ENCODE data around the gene HOXB8. TPM values are rescaled to one million over a fixed set of nuclear protein-coding genes. Genes with fewer than 3 reads are reported as not detected.

Gene HOXB8
- total RNA-seq, 1 donor from 2014 or later: 11.8 TPM

GRCh38 chr17:48586355-48587258 is 28.5 kb downstream of the HOXB8 start:
- DNase-seq (ENCODE audit: low read depth): no peak

GRCh38 chr17:48584223-48584741 is 30.8 kb downstream of the HOXB8 start:
- no peak for DNase-seq (ENCODE audit: low read depth)

- DNase-seq (ENCODE audit: low read depth): no peak
Measured at GRCh38 chr17:48583708-48584222, 31.3 kb downstream of the HOXB8 start.

GRCh38 chr17:48582750-48583069 is 32.4 kb downstream of the HOXB8 start:
- no peak for DNase-seq (ENCODE audit: low read depth)

GRCh38 chr17:48579760-48580554 is 35.1 kb downstream of the HOXB8 start:
- no peak for DNase-seq (ENCODE audit: low read depth)

GRCh38 chr17:48579471-48579759 is 35.7 kb downstream of the HOXB8 start:
- no peak for DNase-seq (ENCODE audit: low read depth)

GRCh38 chr17:48578616-48579470 is 36.2 kb downstream of the HOXB8 start:
- DNase-seq (ENCODE audit: low read depth): no peak

GRCh38 chr17:48577946-48578615 is 37.0 kb downstream of the HOXB8 start, which contains the start of gene HOXB4:
Gene HOXB4 (minus strand): TSS chr17:48578350. CDS start chr17:48578319, 31 bp downstream.
- peak; percentile 77 for DNase-seq (ENCODE audit: low read depth)

- DNase-seq (ENCODE audit: low read depth): no peak
Measured at GRCh38 chr17:48577330-48577945, 37.7 kb downstream of the HOXB8 start.

GRCh38 chr17:48576479-48577309 is 38.4 kb downstream of the HOXB8 start:
- DNase-seq (ENCODE audit: low read depth): no peak

GRCh38 chr17:48575673-48576478 is 39.2 kb downstream of the HOXB8 start:
- no peak for DNase-seq (ENCODE audit: low read depth)

GRCh38 chr17:48575066-48575582 is 40.0 kb downstream of the HOXB8 start:
- DNase-seq (ENCODE audit: low read depth): no peak

- no peak for DNase-seq (ENCODE audit: low read depth)
Measured at GRCh38 chr17:48574505-48575065, 40.5 kb downstream of the HOXB8 start.

GRCh38 chr17:48571826-48572417 is 43.2 kb downstream of the HOXB8 start:
- no peak for DNase-seq (ENCODE audit: low read depth)

- DNase-seq (ENCODE audit: low read depth): no peak
Measured at GRCh38 chr17:48571024-48571818, 43.9 kb downstream of the HOXB8 start.

GRCh38 chr17:48570325-48571023 is 44.6 kb downstream of the HOXB8 start:
- DNase-seq (ENCODE audit: low read depth): no peak
